ENCODE results near the gene JMJD6. TPM values are rescaled to one million over a fixed set of nuclear protein-coding genes. Genes with fewer than 3 reads are reported as not detected.
A peak's percentile ranks its signal among the peaks of the same experiment; 100 is the strongest.

The JMJD6 gene
- total RNA-seq, 2 experiments from 2014 or later: 77.9 to 80.3 TPM

DNA sequence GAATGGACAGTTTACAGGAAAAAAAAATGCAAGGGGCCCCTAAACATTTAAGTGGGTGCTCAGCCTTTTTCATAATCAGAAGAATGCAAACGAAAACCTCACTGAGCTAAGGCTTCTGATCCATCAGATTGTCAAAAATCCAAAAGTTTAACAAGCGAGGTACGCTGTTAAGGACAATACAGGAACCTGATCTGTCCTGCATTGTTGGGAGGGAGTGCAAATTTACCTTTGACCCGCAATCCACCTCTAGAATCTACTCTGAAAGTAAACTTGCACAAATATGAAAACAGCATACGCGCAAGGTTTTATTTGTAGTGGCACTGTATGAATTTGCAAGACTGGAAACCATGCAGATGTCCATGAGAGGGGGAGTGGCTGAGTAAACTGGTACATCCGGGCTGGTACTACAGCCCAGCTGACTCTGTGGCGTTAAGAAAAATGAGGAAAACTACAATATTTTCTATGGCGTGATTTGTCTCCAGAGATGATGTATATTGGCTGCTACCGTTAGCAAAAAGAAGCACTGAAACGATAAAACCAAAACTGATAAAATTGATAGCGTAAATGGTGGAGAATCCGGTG, 54.0 kb downstream of the JMJD6 start:
- ATAC-seq: no peak
- peak overlapping the region; percentile 89 for H3K4me3 Mint-ChIP-seq
- intact Hi-C loops (cut with micrococcal nuclease): no loop called here

DNA sequence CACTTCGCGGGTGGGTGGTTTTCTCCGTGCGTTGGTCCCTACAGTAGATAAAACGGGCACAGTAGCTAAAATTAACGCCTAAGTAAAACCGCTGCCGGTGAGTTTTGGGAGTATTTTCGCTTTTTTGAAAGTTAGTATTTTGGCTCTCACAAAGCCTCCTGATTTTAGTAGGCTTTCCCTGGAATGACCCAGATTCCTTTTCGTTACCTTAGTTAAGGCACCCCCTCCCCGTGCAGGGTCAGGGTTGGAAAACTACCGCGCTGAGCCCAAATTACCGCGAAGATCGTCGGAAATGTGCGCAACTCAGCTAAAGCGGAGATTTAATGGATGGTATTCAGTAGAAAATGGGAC, 54.5 kb downstream of the JMJD6 start:
- no peaks in the 10 kb centered on the region for H3K27me3 Mint-ChIP-seq
- POLR2A ChIA-PET: interaction anchor here (0.6 to 1.8 kb wide), 12 partner anchors 9 to 227 kb away, joined by 3 to 9 read pairs (median 4); no protein-coding TSS in a partner anchor

More for the DNA sequence above, 54.0 kb downstream of the JMJD6 start:
- Mint-ChIP-seq H3K27me3 (no peaks in the 10 kb centered on the region), H3K9me3 (peaks cover 2% of the 10 kb centered on the region), H3K4me1 (ENCODE audit: low read depth) (peaks cover 32% of the 10 kb centered on the region), H3K36me3 (ENCODE audit: low read depth) (no peaks in the 10 kb centered on the region), H3K27ac (peak overlapping the region; percentile 95)
- TF ChIP-seq, protein P1, sequence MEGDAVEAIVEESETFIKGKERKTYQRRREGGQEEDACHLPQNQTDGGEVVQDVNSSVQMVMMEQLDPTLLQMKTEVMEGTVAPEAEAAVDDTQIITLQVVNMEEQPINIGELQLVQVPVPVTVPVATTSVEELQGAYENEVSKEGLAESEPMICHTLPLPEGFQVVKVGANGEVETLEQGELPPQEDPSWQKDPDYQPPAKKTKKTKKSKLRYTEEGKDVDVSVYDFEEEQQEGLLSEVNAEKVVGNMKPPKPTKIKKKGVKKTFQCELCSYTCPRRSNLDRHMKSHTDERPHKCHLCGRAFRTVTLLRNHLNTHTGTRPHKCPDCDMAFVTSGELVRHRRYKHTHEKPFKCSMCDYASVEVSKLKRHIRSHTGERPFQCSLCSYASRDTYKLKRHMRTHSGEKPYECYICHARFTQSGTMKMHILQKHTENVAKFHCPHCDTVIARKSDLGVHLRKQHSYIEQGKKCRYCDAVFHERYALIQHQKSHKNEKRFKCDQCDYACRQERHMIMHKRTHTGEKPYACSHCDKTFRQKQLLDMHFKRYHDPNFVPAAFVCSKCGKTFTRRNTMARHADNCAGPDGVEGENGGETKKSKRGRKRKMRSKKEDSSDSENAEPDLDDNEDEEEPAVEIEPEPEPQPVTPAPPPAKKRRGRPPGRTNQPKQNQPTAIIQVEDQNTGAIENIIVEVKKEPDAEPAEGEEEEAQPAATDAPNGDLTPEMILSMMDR (IDR thresholded peaks at IDR 0.05): no peak
- POLR2A ChIA-PET: interaction anchor here (0.6 to 1.8 kb wide), 9 partner anchors 9 to 227 kb away, joined by 3 to 8 read pairs (median 4); no protein-coding TSS in a partner anchor
- peak; percentile 11 for DNase-seq
- CTCF ChIA-PET: interaction anchor here (1.1 to 2.6 kb wide), 6 partner anchors 8 to 150 kb away, joined by 3 to 23 read pairs (median 6); no protein-coding TSS in a partner anchor

DNA sequence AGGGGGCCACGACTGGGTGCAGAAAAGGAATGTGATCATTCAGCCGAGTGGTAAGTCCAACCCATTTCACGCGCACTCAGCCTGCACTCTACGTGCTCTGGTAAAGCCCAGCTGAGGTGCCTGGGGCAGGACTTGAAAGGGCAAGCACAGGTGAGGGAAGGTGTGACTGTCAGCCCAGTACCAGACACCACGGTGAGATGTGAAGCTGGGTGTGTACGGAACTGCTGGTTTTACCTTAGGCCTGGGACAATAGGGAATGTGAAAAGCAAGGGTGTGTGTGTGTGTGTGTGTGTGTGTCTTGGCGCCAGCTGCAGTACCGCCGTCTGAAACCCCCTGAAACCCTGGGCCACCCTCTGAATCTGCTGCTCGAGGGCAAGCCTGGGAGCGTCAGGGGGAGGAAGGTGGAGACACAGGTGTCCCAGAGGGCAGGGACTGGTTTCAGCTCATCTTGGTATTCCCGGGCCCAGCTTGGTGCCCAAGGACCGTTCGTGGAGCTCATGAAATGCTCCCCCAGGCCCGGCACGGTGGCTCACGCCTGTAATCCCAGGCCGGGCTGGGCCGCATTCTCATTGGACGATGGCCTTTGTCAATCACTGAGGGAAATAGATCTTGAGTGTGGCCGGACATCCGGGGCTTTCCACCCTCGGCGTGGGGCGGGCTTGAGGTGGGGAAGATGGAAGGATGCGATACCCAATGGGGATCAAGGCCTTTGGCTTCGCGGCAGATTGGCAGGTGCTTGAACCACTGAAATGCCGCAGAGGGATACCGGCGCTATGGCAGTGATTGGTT, 55.1 kb downstream of the JMJD6 start:
- ChIA-PET CTCF (interaction anchor here (1.0 to 2.6 kb wide), 8 partner anchors 7 to 149 kb away, joined by 3 to 23 read pairs (median 4); no protein-coding TSS in a partner anchor), POLR2A (interaction anchor here (0.6 to 1.8 kb wide), 11 partner anchors 10 to 124 kb away, joined by 3 to 9 read pairs (median 4); partner anchors contain the start of gene MFSD11)
- no peaks in the 10 kb centered on the region for H3K27me3 Mint-ChIP-seq
- intact Hi-C loops (cut with micrococcal nuclease): no loop called here
- H3K36me3 Mint-ChIP-seq (ENCODE audit: low read depth): no peaks in the 10 kb centered on the region
- DNase-seq (peak; percentile 100), ATAC-seq (peak; percentile 99)
- peaks cover 2% of the 10 kb centered on the region for H3K9me3 Mint-ChIP-seq
- H3K4me3 Mint-ChIP-seq: peak overlapping the region; percentile 89
- H3K27ac Mint-ChIP-seq: peak overlapping the region; percentile 95
- peaks cover 32% of the 10 kb centered on the region for H3K4me1 Mint-ChIP-seq (ENCODE audit: low read depth)
- TF ChIP-seq, protein P1 (IDR thresholded peaks at IDR 0.05): no peak

More for the DNA sequence above, 54.5 kb downstream of the JMJD6 start:
- ATAC-seq: no peak
- Mint-ChIP-seq H3K27ac (peak overlapping the region; percentile 95), H3K9me3 (peaks cover 2% of the 10 kb centered on the region), H3K36me3 (ENCODE audit: low read depth) (no peaks in the 10 kb centered on the region), H3K4me1 (ENCODE audit: low read depth) (peaks cover 32% of the 10 kb centered on the region), H3K4me3 (peak overlapping the region; percentile 89)
- TF ChIP-seq, protein P1 (IDR thresholded peaks at IDR 0.05): no peak
- CTCF ChIA-PET: interaction anchor here (1.1 to 2.6 kb wide), 6 partner anchors 8 to 149 kb away, joined by 3 to 23 read pairs (median 6); no protein-coding TSS in a partner anchor
- intact Hi-C loops (cut with micrococcal nuclease): no loop called here
- no peak for DNase-seq

DNA sequence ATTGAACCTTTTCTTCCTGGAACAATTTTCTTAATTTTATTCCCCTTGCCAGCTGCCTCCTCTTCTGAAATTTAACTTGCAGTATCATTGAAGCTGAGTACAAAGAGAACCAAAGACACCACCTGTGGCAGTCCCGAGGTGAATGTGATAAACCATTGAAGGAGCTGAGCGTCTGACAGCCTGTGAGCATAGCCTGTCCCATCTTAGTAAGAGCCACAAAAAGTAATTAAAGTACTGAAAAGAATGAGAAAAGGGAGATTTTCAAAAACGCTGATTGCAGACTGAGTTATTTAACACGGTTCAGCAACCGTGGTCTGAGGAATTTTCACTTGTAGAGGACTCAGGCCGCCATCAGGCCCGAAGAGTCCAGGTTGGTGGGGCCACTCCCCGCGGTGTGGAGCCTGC, 55.7 kb downstream of the JMJD6 start:
- no peaks in the 10 kb centered on the region for H3K27me3 Mint-ChIP-seq
- peak overlapping the region; percentile 89 for H3K4me3 Mint-ChIP-seq
- POLR2A ChIA-PET: interaction anchor here (0.9 to 1.8 kb wide), 5 partner anchors 14 to 112 kb away, joined by 3 to 9 read pairs (median 5); partner anchors contain the start of gene MFSD11
- H3K4me1 Mint-ChIP-seq (ENCODE audit: low read depth): peaks cover 32% of the 10 kb centered on the region
- peaks cover 2% of the 10 kb centered on the region for H3K9me3 Mint-ChIP-seq
- H3K27ac Mint-ChIP-seq: peak overlapping the region; percentile 95
- intact Hi-C loops (cut with micrococcal nuclease): no loop called here
- CTCF ChIA-PET: interaction anchor here (1.0 to 2.6 kb wide), 5 partner anchors 11 to 148 kb away, joined by 3 to 23 read pairs (median 6); no protein-coding TSS in a partner anchor
- no peaks in the 10 kb centered on the region for H3K36me3 Mint-ChIP-seq (ENCODE audit: low read depth)
- DNase-seq: no peak
- ATAC-seq: no peak
- TF ChIP-seq, protein P1 (IDR thresholded peaks at IDR 0.05): no peak
